ACC112 (cell line): ENCODE results near the gene SBSN.

Experiments
- H2AFZ ChIP-seq: fragments of 200-600 bp; sonication (generic); one replicate; pipeline ENCODE4 v1.6.0; 2017; ENCODE audit warnings: antibody characterized with exemption, low read length; ENCODE audit not compliant: unreplicated experiment
- H3K27ac ChIP-seq: fragments of 200-600 bp; sonication (generic); 2 replicates; pipeline ENCODE4 v1.5.1; 2014; ENCODE audit warnings: low read depth, mild to moderate bottlenecking, antibody characterized with exemption, low read length, moderate library complexity
- H3K27me3 ChIP-seq: fragments of 200-600 bp; sonication (generic); 2 replicates; pipeline ENCODE4 v1.6.1; 2014; ENCODE audit warnings: mild to moderate bottlenecking, antibody characterized with exemption, low read length, moderate library complexity, mixed read lengths; ENCODE audit not compliant: insufficient read depth
- H3K36me3 ChIP-seq: fragments of 200-600 bp; sonication (generic); 2 replicates; pipeline ENCODE4 v1.6.1; 2016; ENCODE audit warnings: mild to moderate bottlenecking, antibody characterized with exemption, low read length, moderate library complexity, mixed read lengths; ENCODE audit not compliant: insufficient read depth
- H3K4me1 ChIP-seq: fragments of 200-600 bp; sonication (generic); one replicate; pipeline ENCODE4 v1.6.1; 2016; ENCODE audit warnings: low read length, mixed read lengths; ENCODE audit not compliant: insufficient read depth, unreplicated experiment, control insufficient read depth
- H3K4me3 ChIP-seq: fragments of 200-600 bp; sonication (generic); 2 replicates; pipeline ENCODE4 v1.5.1; 2014; ENCODE audit warnings: mild to moderate bottlenecking, low read depth, low read length
- H3K79me2 ChIP-seq: fragments of 200-600 bp; sonication (generic); one replicate; pipeline ENCODE4 v1.6.0; 2016; ENCODE audit warnings: low read length; ENCODE audit not compliant: control insufficient read depth, unreplicated experiment, insufficient read depth

The SBSN gene

DNA sequence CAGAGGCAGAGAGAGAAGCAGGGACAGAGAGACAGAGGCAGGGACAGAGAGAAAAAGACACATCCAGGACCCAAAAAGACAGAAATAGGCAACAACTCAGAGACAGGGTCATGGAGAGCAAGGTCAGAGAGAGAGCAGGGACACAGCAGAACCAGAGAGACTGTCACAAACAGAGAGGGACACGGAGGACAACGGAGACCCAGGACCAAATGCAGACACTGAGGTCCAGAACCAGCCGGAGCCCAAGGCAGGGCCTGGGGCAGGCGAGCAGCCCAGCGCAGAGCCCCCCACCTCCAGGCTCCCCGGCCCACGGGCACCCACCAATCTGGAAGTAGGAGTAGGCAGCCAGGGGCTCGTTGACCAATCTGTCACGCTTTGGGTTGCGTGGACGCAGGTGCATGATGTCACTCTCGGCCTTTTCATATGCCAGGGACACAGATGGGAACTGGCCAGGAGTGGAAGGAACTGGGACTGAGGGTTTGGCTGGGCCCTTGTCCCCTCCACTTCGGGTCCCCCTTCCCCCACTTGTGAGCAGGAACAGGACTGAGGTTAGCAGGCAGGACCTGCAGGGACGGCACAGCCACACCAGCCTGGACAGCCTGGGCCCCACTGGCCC is 25.4 kb upstream of the SBSN start:
- Histone ChIP-seq H3K27me3 (peaks cover 5% of the 10 kb centered on the region; the same call in 1 of the 2 replicates), H3K4me1 (no peaks in the 10 kb centered on the region), H3K36me3 (no peaks in the 10 kb centered on the region), H3K4me3 (no peak overlapping the region), H3K79me2 (no peaks in the 10 kb centered on the region), H3K27ac (no peak overlapping the region), H2AFZ (no peak overlapping the region)

DNA sequence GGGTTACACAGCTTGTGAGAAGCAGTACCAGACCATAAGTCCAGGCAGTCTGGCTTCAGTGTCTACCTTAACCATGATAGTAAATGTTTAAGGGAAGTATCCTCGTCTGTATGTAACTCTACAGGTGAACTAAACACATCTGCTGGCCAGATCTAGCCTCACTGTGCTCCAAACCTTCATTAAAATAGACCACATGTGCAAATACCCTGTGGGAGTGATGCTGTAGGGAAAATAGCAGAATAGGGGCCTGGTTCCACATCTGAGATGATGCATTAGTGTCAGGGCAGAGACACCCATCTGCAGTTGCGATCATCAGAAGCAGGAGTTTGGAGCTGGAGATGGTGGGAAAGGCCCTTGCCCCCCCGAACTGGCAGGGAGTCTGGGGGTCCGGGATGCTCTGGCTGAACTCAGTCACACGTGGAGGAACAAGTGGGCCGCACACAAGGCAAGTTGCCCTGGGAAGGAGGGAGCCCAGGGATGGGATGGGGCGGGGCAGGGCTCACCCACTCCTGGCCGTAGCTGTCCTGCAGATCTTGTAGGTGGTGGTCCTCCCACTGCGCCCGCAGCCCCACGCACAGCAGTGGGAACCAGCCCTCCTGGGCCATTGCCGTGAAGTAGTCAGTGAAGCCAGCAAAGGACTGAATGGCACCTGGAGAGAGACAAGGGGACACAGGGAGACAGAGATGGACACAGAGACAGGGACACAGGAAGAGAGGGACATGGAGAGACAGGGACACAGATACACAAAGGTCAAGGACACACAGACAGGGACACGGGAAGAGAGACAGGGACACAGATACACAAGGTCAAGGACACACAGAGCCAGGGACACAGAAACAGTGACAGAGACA is 24.6 kb upstream of the SBSN start:
- Histone ChIP-seq H2AFZ (no peak overlapping the region), H3K4me3 (no peak overlapping the region), H3K27ac (no peak overlapping the region), H3K4me1 (no peaks in the 10 kb centered on the region), H3K79me2 (no peaks in the 10 kb centered on the region), H3K27me3 (no peaks in the 10 kb centered on the region), H3K36me3 (no peaks in the 10 kb centered on the region)

DNA sequence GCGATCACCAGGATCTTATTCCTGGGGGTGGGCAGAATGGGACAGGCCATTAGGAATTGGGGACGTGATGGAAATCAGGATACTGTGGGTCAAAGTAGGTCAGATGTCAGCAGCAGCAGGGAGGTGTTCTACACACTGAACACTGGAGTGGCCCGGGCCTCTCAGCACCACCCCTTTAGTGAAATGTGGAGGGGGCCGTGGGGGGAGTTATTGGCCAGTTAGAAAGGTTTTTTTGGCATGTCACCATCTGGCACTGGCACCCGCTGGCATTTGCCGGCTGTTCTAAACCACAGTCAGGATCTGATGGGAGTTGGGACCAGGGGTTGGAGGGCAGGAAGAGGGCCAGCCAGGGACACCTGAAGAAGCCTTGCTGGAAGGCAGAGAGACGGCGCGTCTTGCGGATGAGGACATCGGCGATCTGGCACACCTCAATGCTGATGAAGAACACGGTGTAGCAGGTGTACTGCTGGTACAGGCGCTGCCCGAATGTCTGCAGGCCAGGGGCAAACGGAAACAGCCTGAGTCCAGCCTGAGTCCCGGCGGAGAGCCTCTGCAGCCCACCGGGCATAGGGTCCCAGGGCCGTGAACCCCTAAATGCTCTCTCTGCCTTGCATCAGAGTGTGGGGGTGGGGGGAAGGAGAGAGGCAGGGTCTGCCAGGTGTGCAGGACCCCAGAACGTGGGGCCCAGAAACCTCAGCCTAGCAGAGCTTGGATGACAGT is 23.1 kb upstream of the SBSN start:
- Histone ChIP-seq H3K79me2 (peaks cover 5% of the 10 kb centered on the region), H3K27ac (no peak overlapping the region), H3K27me3 (no peaks in the 10 kb centered on the region), H3K4me3 (no peak overlapping the region), H3K4me1 (peaks cover 3% of the 10 kb centered on the region), H2AFZ (no peak overlapping the region), H3K36me3 (no peaks in the 10 kb centered on the region)

DNA sequence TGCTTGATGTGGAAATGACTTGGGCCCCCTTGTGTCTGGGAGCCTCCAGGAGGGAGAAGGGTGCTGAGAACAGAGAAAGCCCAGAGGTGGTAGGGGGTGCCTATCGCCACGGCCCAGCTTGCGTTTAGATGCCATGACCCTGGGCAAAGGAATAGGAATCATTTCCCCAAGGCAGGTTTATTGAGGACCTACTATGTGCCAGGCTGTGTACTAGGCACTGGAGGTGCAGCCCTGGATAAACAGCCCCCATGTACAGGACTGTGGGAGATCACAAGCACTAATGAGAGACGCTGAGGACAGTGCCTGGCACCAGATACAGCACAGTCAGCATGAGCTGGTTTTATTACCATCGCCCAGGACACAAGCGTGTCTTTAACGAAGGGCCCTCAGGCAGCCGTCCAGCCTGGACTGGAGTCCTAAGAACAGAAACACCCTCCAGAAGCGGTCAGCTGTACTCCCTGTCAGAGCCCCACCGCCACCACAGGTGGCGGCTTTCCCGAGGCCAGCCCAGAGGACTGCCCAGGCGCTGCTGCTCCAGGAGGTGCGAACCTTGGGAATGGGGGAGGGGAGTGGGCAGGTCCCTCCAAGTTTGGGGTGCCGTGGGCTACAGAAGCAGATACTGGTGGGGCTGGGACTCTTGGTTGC is 21.9 kb upstream of the SBSN start:
- no peaks in the 10 kb centered on the region for H3K36me3 ChIP-seq
- no peak overlapping the region for H2AFZ ChIP-seq
- H3K27ac ChIP-seq, result no peak overlapping the region
- H3K27me3 ChIP-seq, result no peaks in the 10 kb centered on the region
- H3K4me3 ChIP-seq, result no peak overlapping the region
- peaks cover 12% of the 10 kb centered on the region for H3K79me2 ChIP-seq
- peaks cover 3% of the 10 kb centered on the region for H3K4me1 ChIP-seq

DNA sequence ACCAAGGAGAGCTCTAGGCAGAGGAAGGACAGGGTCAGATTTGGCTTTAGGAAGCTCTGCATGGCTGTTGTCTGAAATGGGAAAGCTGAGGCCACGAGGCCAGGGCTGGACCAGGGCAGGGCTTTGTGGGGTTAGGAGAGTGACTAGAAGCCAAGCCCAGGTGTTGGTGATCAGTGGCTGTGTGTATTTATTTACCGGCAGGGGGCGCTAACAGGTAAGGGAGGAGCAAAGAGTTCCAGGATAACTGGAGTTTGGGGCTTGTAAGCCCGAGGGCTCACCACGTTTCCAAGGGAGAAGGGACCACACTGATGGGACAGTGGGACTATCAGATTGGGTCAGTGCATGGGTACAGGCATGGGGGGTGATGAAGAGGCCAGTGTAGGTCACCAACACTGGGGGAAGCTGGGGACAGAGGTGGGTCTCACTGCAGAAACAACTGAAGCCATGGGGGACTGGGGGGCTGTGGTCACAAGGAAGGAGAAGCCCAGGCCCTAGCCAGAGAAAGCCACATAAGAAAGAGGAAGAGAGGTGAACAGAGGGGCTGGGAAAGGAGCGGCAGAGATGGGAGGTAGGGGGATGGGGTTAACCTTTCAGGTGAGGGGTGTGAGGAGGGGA is 21.2 kb upstream of the SBSN start:
- H3K27ac ChIP-seq, result no peak overlapping the region
- no peaks in the 10 kb centered on the region for H3K27me3 ChIP-seq
- H3K4me1 ChIP-seq, result peaks cover 6% of the 10 kb centered on the region
- H3K4me3 ChIP-seq, result no peak overlapping the region
- H3K36me3 ChIP-seq, result no peaks in the 10 kb centered on the region
- H3K79me2 ChIP-seq, result peaks cover 19% of the 10 kb centered on the region
- H2AFZ ChIP-seq, result no peak overlapping the region

DNA sequence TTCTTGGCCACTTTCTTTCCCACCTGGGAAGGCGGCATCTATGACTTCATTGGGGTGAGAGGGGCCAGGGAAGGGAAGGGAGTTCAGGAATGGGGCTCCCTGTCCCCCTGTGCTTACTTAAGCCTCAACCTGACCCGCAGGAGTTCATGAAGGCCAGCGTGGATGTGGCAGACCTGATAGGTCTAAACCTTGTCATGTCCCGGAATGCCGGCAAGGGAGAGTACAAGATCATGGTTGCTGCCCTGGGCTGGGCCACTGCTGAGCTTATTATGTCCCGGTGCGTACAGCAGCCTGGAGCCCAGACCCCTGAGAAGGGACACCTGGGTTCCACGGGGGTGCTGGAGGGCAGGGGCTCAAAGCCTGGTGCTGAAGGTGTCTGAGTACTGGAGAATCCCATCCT is 18.4 kb upstream of the SBSN start:
- Histone ChIP-seq H3K4me3 (peak overlapping the region; percentile 89), H3K79me2 (peaks cover 27% of the 10 kb centered on the region), H2AFZ (no peak overlapping the region), H3K4me1 (peaks cover 8% of the 10 kb centered on the region), H3K36me3 (no peaks in the 10 kb centered on the region), H3K27ac (no peak overlapping the region), H3K27me3 (no peaks in the 10 kb centered on the region)

DNA sequence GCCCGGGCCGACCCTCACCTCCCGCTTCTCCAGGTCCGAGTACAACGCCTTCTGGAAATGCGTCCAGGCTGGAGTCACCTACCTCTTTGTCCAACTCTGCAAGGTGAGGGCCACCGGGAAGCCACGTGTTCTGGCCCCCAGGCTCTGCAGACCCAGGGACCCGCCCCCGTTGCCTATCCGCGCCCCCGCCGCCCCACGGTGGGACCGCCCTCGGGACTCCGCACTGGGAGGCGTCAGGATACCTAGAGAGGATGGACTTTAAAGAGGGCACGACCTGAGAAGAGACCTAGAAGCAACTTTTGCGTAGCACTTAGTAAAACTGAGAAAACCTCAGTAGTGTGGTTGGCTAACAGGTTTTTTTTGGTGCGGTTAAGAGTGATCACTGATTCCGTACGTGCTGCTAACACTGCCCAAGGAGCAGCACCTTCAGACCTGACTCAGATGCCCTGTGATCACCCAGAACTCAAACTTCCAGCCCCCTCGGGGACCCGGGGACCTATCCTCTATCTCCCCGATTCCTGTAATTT is 17.8 kb upstream of the SBSN start:
- H3K4me3 ChIP-seq, result peak overlapping the region; percentile 89

DNA sequence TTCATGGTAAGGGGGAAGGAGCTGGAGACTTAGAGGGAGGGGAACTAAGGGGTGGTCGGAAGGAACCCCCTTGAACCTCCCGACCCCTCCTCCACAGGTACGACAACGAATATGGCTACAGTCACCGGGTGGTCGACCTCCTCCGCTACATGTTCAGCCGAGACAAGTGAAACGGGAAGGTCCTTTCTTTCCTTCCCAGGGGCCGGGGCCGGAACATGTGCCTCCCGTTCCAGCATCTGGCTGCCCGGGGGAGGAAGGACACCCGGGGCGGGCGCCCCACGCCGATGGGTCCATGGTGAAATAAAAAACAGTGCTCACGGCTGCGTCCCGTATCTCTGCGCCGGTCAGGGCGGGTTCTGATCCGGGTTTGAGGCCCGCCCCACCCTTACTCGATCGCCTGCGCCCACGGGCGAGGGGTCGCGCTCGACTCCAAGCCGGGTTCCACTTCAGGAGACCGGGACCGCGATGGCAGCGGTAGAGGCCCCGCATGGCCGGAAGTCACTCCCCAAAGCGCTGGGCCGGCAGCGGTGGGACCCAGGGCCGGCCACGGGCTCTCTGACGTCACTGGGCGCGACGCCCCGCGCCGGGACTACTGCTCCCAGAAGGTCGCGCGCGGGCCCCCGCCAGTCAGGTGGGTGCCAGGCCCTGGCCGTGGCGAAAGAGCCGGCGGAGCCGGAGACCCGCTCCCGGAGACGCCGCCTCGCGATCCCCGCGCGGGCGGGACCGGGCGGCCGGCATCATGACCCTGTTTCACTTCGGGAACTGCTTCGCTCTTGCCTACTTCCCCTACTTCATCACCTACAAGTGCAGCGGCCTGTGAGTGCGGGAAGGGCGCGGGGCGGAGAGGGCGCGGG is 17.1 kb upstream of the SBSN start, which contains the start of gene TMEM147:
Gene TMEM147, plus strand, starts transcription at position 626 of the 854 bp plus-strand sequence. Its CDS starts 114 bp downstream, at position 740.
- H3K4me1 ChIP-seq, result peaks cover 8% of the 10 kb centered on the region
- H2AFZ ChIP-seq, result peak within 1 kb of the TSS; percentile 91
- H3K36me3 ChIP-seq, result no peaks in the 10 kb centered on the region
- peak within 1 kb of the TSS; percentile 89 for H3K4me3 ChIP-seq
- no peaks in the 10 kb centered on the region for H3K27me3 ChIP-seq
- H3K27ac ChIP-seq, result peak within 1 kb of the TSS; percentile 44; the same call in 1 of the 2 replicates
- H3K79me2 ChIP-seq, result peaks cover 27% of the 10 kb centered on the region

More for the DNA sequence above, 17.8 kb upstream of the SBSN start:
- Histone ChIP-seq H3K4me1 (peaks cover 8% of the 10 kb centered on the region), H2AFZ (peak overlapping the region; percentile 91), H3K79me2 (peaks cover 27% of the 10 kb centered on the region), H3K27me3 (no peaks in the 10 kb centered on the region), H3K27ac (no peak overlapping the region; the same call in 1 of the 2 replicates), H3K36me3 (no peaks in the 10 kb centered on the region)

DNA sequence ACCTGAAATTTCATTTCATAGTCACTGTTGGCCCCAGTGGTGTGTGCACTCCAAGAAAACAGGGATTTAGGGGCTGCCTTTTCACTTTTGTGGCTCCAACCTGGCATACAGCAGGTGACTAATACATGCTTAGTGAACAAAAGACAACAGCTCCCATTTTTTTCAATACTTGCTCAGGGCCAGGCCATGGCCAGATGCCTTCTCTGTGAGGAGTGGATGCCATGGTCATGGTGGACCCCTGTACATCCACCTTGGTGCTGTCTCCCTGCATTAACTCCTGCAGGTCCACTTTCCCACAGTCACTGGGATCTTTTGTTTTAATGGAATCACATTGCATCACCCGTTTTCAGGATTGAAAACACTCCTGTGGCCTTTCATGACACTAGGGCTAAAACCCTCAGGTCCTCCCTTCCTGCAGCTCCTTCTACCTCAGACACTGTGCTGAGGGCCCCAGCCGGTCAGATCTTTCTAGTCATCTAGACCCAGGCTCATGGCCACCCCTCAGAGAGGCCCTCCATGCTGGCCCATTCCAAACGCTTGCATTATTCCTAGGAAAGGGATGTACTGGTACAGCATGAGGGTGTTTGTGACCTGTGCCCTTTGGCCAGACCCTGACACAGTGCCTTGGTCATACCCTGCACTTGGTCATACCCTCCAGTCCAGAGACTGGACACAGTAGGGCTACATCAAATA is 16.1 kb upstream of the SBSN start:
- H2AFZ ChIP-seq, result no peak overlapping the region
- no peaks in the 10 kb centered on the region for H3K27me3 ChIP-seq
- peaks cover 27% of the 10 kb centered on the region for H3K79me2 ChIP-seq
- H3K4me1 ChIP-seq, result peaks cover 8% of the 10 kb centered on the region
- H3K36me3 ChIP-seq, result no peaks in the 10 kb centered on the region
- no peak overlapping the region for H3K27ac ChIP-seq
- peak overlapping the region; percentile 89 for H3K4me3 ChIP-seq
